AG10803 (cell line): ENCODE results near the gene TNRC18.
"Not testable (repeated sequence)": the region's sequence is repeated elsewhere in the genome, so short reads cannot be mapped to it uniquely, and the experiment has no call there.

Experiments used
- DNase-seq: peaks from one replicate; pipeline ENCODE4 v3.0.0; 2010; ENCODE audit warnings: low read depth
- H3K4me3 ChIP-seq: 2 replicates; pipeline ENCODE4 v1.5.1; 2011; ENCODE audit warnings: mild to moderate bottlenecking, low read length, control low read depth
- CTCF ChIP-seq: conservative IDR thresholded peaks from 2 replicates; pipeline ENCODE4 v1.5.1; 2011; ENCODE audit warnings: mild to moderate bottlenecking, low read length, control low read depth, inconsistent platforms

The TNRC18 gene

GRCh38 chr7:5361446-5362127 lies 62.0 kb downstream of the TNRC18 start:
- no peak overlapping the region for H3K4me3 ChIP-seq
- DNase-seq = no peak
- no peak for TF ChIP-seq CTCF

DNA sequence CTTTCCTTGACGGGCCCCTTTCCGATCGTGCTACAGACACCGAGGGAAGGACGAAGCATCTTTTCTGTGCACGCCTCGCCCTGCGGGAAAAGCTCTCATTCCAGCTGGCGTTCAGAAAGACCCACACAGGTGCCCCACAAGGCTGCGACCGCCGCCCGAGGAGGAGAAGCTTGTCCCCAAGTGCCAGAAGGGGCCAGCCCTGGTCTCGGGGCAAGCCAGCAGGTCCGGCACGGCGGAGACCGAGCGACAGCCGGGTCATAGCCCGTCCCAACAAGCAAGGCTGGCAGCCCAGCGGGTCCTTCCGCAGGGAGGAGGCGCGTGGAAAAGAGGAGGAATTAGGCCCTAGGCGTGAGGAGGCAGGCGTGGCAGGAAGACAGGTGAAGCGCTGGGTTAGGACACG lies 62.7 kb downstream of the TNRC18 start:
- no peak overlapping the region for H3K4me3 ChIP-seq
- no peak for TF ChIP-seq CTCF
- DNase-seq = no peak

DNA sequence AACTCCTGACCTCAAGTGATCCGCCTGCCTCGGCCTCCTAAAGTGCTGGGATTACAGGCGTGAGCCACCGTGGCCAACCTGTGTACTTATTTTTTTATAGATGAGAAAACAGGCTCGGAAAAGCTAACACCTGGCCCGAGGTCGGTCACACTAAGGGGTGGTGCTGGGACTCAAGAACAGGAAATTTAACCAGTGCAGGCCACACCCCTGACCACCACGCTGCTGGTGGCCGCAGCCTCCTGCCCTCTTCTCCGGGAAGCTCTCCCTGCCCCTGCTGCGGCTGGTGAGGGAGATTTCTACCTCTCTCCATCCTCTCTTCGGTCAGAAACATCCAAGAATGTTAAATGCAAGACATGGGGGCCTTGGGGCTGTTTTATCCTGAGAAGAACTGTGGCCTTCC lies 63.2 kb downstream of the TNRC18 start:
- TF ChIP-seq CTCF = no peak
- no peak for DNase-seq
- H3K4me3 ChIP-seq = no peak overlapping the region

DNA sequence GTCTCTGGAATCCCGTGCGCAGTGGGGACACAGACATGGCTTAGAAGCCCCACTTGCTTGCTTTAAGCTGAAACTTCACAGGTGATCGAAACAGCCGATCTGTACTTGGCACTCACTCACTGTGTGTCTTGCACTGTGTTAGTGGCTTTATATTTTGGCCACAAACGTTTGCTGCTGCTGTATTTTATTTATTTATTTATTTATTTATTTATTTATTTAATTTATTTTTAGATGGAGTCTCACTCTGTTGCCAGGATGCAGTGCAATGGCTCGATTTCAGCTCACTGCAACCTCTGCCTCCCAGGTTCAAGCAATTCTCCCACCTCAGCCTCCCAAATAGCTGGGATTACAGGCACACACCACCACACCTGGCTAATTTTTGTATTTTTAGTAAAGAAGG lies 63.6 kb downstream of the TNRC18 start:
- DNase-seq, H3K4me3 ChIP-seq: not testable (repeated sequence)

DNA sequence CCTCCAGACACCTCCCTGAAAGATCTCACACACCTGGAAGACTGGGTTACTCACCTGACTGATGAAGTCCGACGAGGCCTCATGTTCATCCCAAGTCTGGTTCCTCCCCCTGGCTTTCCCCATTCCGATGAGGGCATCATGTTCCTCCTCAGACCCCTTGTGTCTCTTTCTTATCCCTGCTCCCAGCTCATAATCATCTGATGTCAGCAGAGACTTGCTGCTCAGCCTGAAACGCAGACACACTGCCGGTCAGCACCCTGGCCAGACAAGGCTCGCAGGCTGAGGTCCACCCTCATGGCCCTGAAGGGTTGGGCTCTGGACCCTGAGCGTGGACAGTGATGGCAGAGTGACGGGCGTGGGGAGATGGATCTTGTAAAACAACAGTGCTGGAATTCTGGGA lies 64.3 kb downstream of the TNRC18 start:
- H3K4me3 ChIP-seq = no peak overlapping the region
- TF ChIP-seq CTCF = no peak
- no peak for DNase-seq

- DNase-seq = no peak
- no peak overlapping the region for H3K4me3 ChIP-seq
- no peak for TF ChIP-seq CTCF
Observed at GRCh38 chr7:5357951-5358350, 65.7 kb downstream of the TNRC18 start.

DNA sequence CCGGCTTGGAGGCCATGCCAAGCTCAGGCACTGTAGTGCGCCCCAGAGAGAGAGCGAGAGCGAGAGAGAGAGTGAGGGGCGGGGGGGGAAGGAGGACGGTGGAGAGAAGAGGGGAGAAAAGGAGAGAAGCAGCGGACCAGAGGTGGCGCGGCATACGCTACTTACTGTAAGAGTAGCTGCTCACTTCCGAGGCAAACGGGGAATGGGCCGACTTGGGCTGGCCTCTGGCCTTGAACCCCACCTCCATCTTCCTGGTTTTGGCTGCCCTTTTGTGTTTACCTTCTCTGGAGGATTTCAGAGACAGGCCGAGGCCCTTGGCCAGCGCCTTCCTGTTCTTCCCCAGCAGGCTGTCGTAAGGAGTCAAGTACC lies 66.9 kb downstream of the TNRC18 start:
- H3K4me3 ChIP-seq = no peak overlapping the region
- no peak for TF ChIP-seq CTCF
- no peak for DNase-seq
